GM19395 (cell line): ENCODE measurements around the gene ATXN1.

Experiments
- ATAC-seq: cut with Tn5 transposase; IDR thresholded peaks from one replicate; pipeline ENCODE4 v1.9.1; 2021; ENCODE audit warnings: mild to moderate bottlenecking, moderate library complexity; ENCODE audit not compliant: unreplicated experiment

ATXN1 gene

GRCh38 chr6:16488813-16489212 lies 272.4 kb downstream of the ATXN1 start:
- no peak for ATAC-seq

- ATAC-seq, result no peak
Observed at GRCh38 chr6:16487996-16488674, 273.1 kb downstream of the ATXN1 start.

- no peak for ATAC-seq
Observed at GRCh38 chr6:16486661-16487060, 274.6 kb downstream of the ATXN1 start.

DNA sequence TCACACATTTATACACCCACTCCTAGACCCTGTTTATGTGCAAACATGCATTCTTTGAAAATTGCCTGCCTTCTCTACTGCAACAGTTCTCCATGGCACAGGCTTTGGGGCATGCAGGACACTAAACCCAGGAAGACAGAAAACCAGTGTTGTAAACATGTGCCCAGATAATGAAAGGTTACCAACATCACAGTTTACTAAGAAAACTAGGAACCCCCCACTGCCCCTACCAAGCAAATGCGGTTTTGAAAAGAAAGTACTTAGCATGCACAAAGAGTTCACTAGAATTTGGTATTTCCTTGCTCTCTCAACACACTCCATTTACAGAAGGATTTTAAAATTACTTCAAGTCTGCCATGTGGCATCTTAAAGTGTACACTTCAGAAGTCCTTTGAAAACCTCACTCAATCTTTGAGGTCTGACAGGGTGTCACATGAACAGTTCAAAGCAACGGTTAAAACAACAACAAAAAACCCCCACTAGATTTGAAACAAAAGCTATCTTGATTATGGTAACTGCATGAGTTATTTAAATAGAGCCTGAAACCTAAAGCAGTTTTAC lies 277.9 kb downstream of the ATXN1 start:
- peak; percentile 54 for ATAC-seq

- no peak for ATAC-seq
Observed at GRCh38 chr6:16482702-16483314, 278.5 kb downstream of the ATXN1 start.

DNA sequence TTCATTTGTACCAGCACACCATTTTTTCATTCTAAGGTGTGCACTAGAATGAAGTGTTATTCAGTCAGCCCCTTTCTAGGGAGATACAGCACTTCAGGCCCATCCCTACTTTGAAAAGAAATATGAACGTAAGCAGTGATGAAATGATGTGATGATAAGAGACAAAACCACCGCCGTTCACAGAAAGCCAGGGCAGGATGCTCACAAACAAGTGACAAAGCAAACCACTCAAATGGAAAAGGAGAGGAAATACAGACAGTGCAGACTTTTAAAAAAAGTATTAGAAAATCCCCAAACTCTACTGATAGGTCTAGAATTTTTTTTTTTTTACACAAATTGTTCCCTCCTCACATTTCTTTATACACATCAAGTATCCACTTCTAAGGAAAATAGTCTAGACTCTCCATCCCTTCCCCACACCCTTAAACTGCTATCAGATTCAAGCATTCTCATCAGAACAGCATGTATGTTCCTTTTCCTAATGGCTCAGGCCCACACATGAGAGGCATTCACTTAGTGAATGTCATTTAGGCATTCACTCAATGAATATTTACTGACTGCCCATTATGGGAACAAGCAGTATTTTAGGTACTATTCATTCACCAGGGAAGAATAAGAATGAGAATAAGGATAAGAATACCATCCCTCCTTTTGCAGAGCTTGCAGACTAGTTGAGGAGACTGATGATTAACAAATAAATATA lies 279.4 kb downstream of the ATXN1 start:
- peak; percentile 38 for ATAC-seq

DNA sequence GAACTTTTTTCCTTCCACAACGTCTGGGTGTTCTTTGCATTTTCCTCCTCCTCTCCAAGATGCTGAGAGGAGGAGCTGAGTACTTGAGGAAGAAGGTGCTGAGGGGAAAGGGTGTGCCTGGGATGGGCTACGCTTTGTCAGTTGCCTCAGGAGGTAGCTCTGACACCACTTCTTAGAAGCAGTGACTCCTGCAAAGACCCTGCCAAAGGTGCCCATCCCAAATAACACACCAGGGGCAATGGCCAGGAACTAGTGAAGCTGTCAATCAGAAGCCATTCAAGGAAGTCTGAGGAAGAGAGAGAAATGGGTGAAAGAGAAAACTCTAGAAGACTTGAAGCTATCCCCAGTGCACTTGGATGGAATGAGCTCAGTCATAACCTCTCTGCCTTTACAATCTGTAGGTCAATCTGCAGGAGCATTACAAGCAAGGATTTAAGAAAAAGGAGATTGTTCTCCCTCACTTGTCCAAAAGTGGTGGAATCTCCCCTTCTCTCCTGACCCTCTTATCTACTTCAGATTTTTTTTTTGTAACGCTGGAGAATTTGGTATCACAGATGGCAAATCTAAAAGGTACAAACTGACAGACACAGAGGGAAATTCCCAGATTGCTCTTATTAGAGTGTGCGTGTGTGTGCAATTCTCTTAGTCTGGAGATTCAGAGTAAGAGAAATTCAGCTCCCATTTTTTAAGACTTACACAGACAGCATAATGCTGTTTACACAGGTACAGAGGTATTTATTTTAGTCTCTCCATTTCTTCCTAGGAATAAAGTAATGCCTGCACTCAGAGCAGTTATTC lies 280.3 kb downstream of the ATXN1 start:
- ATAC-seq, result no peak

GRCh38 chr6:16477367-16478149 lies 283.7 kb downstream of the ATXN1 start:
- ATAC-seq, result no peak

- ATAC-seq, result peak; percentile 23
Observed at GRCh38 chr6:16476861-16477260, 284.4 kb downstream of the ATXN1 start.

DNA sequence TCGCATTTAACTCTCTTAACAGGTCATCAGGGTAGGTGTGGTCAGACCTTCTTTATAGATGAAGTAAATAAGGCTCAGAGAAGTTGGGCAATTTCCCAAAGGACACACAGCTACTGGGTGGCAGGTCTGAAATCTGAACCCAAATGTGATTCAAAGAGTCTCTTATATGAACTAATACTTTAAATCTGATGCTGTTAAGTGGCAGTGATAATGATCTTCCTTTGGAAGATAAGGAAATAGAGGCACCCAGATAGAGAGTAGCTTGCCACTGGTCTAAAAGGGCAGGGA lies 285.8 kb downstream of the ATXN1 start:
- ATAC-seq, result no peak

- ATAC-seq, result peak; percentile 25
Observed at GRCh38 chr6:16474772-16475493, 286.3 kb downstream of the ATXN1 start.

GRCh38 chr6:16473908-16474771 lies 287.1 kb downstream of the ATXN1 start:
- ATAC-seq, result peak; percentile 3

GRCh38 chr6:16473184-16473907 lies 287.9 kb downstream of the ATXN1 start:
- ATAC-seq, result peak; percentile 59

GRCh38 chr6:16472349-16473069 lies 288.8 kb downstream of the ATXN1 start:
- no peak for ATAC-seq

- ATAC-seq, result no peak
Observed at GRCh38 chr6:16471910-16472297, 289.4 kb downstream of the ATXN1 start.

DNA sequence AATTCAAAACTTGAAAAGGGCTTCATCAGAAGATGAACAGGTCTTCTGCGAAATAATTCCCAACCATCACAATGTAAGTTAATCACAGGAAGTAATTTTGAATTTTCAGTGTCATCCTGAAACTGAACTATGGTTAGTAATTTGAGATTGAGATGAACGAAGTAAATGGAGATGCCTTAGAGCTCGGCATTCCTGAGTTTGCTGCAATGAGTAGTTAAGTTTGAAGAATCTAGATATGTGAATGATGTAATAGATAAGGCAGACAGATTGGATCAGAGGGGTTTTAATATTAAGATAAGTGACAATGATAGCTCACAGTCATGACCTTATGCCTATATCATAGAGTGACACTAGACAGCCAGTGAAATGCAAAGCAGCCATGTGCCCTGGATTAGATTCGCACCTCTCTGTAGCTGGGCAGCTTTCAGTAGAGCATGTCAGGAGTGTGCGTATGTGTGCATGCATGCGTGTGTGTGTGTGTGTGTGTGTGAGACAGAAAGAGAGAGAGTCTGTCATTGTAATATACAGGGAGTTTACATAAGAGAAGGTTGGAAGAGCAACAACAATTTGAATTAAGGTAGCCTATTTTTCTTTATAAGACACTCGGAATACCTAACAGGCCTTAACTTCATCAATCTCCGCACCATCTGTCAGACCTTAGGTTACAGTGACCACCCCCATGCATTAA lies 289.9 kb downstream of the ATXN1 start:
- ATAC-seq, result peak; percentile 52
